Peyer's patch (tissue), 4 donors: Measurements from ENCODE around the gene FLVCR2.

Experiments
- CTCF ChIP-seq, 6 experiments: fragments of 450-650 bp in 4 of 6; fragments of 200-600 bp in 2 of 6; sonication (generic) in 1 of 6; IDR thresholded peaks; one replicate each; pipeline ENCODE4 v1.5.1; 2017 to 2019; ENCODE audit warnings: antibody characterized with exemption in 6 of 6, mild to moderate bottlenecking in 3 of 6, moderate library complexity in 1 of 6
- POLR2A ChIP-seq, 2 donors: fragments of 450-650 bp; IDR thresholded peaks; one replicate each; pipeline ENCODE4 v1.5.1; 2017; ENCODE audit warnings: antibody characterized with exemption in 2 of 2, mild to moderate bottlenecking in 2 of 2, moderate library complexity in 2 of 2

DNA sequence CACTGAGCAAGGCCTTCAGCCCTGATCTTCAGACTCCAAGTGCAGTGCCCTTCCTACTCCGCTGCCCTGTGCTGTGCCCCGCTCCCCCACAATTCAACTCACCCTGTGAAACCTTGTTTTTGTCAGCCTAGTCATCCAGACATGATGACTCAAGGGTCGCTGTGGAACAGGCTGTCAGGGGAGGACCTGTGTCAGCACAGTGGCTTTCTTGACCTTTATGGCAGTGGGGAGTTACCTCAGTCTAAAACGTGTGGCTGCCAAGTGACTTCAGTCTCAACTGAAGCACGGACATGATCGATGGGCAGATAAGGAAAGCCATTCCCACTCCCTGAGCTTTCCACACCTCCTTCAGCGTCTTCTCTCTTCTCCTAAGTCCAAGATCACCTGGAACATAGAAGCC is 16.3 kb upstream of the FLVCR2 start:
- TF ChIP-seq CTCF (IDR thresholded peaks at IDR 0.05), result no peak
- TF ChIP-seq POLR2A (IDR thresholded peaks at IDR 0.05), result peak in 1 of 2 donors; percentile 32
